GM13976 (cell line): Measurements from ENCODE around the gene TPRN.

Experiments used
- DNase-seq: peaks from one replicate; pipeline ENCODE4 v3.0.0; 2012; ENCODE audit warnings: low spot score
- CTCF ChIP-seq: IDR thresholded peaks from 2 replicates; pipeline ENCODE4 v1.5.1; 2012; ENCODE audit warnings: borderline replicate concordance, mild to moderate bottlenecking; ENCODE audit not compliant: insufficient read depth; ENCODE audit errors: extremely low read depth, missing control alignments, control extremely low read depth
- in situ Hi-C: fragments of 300-500 bp; cut with MboI; formaldehyde crosslinking; loops from one replicate; pipeline ENCODE4 v1.12.0; 2022; ENCODE audit warnings: low sequenced_read_pairs, mixed read lengths, inconsistent platforms; ENCODE audit not compliant: unreplicated experiment

Gene TPRN

GRCh38 chr9:137201205-137201868 is 796 bp upstream of the TPRN start:
- no peak for TF ChIP-seq CTCF
- in situ Hi-C loops, result no loop called here
- DNase-seq, result no peak

GRCh38 chr9:137199411-137200121 is 975 bp downstream of the TPRN start:
- in situ Hi-C loops, result no loop called here
- no peak for TF ChIP-seq CTCF
- no peak for DNase-seq

- in situ Hi-C loops, result no loop called here
- DNase-seq, result no peak
- no peak for TF ChIP-seq CTCF
These were observed 1.6 kb downstream of the TPRN start for GRCh38 chr9:137198902-137199283.

- in situ Hi-C loops, result no loop called here
- DNase-seq, result no peak
- no peak for TF ChIP-seq CTCF
These were observed 2.3 kb downstream of the TPRN start for GRCh38 chr9:137198051-137198901.

- in situ Hi-C loops, result no loop called here
- no peak for TF ChIP-seq CTCF
- DNase-seq, result no peak
These were observed 4.9 kb downstream of the TPRN start for GRCh38 chr9:137195525-137196220.

- in situ Hi-C loops, result no loop called here
- no peak for TF ChIP-seq CTCF
- no peak for DNase-seq
These were observed 5.6 kb downstream of the TPRN start for GRCh38 chr9:137194909-137195308.
